NCI-H2227 treated with DMSO at 0.1 percent for 48 hours (cell line): ENCODE measurements around the gene PRR5L.

Source experiments
- DNase-seq: peaks from one replicate; lab custom pipeline; 2025; lab: John Stamatoyannopoulos, UW

The PRR5L gene

DNA sequence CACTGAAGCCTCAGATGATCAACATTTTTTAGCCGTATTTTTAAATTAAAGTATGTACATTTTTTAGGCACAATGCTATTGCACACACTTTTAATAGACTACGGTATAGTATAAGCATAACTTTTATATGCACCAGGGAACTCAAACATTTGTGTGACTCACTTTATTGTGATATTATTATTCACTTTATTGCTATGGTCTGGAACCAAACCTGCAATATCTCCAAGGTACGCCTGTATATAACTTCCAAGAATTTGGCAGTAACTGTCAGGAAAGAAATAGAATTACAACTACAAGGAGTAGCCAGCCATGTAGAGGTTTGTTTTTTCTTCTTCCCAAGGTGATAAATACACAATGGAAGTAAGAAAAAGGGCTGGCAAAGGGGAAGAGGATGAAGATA lies 62.3 kb downstream of the PRR5L start:
- DNase-seq: no peak

DNA sequence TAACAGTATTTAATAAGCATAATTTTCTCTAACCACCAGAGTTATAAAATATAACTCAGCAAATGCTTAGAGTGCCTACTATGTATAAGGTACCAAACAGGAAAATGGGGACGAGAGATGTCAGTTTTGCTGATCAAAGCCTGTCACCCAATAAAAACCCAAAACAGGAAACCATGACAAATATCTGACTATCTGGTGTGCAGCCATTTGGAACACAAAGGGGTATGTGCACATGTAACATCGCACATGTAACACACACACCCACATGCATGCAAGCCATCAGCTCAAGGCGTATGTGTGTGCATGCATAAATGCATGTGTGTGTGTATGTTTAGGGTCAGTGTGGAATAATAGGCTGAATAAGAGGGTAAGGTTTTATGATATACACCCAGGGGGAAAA lies 64.2 kb downstream of the PRR5L start:
- no peak for DNase-seq

DNA sequence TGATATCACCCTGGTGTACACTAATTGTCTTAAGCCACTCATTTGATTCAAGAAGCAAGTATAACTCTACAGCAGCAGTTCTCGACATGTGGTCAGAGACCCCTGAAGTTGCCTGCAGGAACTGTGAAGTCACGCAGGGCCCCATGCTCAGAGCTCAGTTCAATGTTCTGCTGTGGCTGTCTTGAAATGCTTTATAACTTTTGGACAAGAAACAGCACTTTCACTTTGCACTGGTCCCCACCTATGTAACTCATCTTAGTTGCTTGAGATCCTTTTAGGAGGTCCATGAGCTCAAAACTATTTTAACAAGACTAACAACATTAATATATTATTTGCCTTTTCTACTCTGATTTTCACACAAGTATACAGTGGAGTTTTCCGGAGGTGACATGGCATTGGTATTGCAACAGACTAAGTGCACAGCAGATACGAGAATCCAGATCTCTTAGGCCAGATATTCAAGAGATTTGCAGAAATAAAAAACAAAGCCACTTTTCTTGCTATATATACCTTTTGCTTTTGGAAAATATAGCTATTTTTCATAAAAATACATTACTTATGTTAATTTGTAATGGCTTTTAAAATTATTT lies 64.8 kb downstream of the PRR5L start:
- no peak for DNase-seq

DNA sequence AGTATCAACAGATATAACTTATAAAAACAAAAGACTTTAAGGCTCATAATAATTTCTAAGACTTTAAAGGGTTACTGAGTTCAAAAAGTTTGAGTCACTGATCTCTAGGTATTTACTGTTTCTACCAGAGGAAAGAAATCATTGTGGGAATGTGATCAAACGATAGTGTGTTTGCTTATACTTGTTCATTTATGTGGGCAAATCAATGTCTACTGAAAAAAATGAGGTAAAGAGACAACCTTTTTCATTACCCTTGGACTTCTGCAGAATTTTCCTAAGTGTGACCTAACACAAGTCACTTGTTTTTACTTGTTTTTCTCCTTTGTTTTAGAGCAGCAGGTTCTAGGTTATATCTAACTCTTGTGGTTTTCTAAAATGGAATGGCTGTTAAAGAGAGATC lies 65.4 kb downstream of the PRR5L start:
- DNase-seq: no peak

DNA sequence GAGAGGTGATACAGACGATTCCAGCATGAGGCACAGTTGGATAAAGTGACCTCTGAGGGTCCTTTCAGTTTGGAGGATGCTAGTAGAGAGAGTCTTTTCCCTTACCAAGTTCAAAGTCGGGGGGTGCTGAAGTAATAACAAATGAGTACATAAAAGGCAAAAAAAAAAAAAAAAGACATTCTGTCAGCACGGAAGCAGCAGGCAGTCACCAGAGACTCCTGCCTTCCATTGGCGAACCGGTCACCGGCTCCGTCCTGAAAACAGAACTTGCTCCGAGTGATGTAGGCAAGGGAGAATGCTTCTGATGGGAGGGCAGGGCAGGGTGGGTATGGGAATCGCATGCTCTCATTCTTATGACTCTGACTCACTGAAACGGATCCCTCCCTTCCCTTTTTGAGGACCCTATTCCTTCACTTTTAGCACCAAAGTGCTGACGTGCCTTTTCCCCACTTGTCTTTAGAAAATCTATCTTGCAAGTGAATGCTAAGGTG lies 65.9 kb downstream of the PRR5L start:
- no peak for DNase-seq

DNA sequence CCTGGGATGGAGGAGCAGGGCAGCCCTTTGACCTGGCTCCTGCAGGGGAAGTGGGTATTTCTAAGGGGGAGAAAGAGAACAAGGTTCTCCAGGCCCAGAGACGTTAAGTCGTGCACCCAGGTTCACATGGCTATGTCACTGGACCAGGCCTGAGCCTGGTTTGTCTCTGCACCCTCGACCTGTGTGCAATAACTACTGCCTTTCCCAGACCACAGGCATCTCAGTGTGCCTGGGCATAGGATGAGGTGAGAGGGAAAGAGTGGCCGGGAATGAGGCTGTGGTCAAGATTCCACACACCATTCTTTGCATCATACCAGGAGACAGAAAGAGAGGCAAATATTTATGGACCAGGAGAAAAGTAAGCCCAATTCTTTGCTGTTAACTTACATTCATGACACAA lies 66.8 kb downstream of the PRR5L start:
- DNase-seq: no peak

DNA sequence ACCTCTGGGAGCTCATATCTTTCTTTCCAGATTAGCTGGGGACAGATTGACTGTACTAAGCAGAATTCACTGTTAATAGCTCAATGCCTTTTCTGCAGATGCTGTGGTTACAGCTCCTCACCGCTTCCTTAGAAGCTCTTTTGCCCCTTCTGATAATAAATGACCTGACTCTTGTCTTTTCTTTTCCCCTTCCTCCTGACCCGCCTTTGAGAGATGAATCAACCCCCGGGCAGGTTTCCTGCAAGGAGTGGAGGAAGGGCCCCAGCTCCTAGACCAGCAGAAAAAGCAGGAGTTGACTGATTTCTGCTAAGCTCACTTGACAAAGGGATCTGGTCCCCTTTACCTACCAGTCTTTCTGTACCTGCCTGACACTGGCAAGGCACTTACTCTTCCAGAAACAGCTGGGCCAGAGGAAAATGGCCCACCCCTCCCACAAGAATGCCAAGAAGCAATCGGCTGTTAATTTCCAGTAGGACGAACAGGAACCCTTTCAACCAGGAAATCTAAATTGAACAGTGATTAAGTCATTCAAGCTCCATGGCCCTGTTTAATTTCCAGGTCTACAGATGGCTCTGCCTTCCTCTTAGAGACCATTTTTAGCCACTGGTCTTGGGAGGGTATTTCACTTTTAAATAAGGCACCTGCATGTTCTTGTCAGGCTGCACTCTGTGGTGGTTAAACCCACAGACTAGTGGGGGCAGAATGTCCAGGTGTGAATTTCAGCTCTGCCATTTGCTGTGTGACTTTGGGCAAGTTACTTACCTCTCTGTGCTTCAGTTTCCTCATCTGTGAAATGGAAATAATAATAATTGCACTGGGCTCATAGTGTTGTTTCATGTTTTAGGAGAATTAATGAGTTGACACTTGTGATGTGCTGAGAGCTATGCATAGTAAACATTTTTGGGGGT lies 67.5 kb downstream of the PRR5L start:
- no peak for DNase-seq

DNA sequence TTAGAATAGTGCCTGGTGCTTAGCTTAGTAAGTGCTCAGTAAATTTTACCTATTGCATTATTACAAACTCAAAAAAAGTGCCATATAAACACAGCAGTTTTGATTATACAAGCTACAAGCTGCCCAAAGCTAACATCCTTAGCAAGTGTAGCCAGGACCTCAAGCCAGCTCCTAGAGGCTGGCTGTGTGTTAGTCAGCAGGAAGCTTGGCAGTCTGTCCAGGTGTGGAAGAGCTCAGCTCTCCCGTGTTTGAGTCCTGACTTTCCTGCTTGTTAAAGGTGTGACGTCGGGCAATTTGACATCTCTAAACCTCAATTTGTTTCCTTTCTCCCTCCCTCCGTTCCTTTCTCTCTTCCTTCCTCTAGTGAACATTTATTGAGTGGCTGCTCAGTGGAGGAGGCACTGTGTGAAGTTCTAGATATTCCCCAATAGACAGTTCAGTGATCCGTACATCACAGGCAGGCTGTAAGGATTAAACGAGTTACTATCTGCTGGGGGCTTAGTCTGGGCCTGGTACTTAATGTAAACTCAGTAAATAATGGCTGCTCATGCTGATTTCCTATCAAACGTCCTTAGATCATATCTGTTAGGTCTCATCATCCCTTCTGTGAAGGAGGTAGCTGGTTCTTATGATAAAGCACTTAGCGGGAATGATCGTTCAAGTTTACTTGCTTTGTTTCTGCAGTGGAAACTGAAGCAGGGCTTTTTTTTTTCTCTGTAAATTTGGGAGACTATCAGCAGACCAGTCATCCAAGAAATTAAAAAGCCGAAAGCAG lies 68.7 kb downstream of the PRR5L start:
- no peak for DNase-seq

DNA sequence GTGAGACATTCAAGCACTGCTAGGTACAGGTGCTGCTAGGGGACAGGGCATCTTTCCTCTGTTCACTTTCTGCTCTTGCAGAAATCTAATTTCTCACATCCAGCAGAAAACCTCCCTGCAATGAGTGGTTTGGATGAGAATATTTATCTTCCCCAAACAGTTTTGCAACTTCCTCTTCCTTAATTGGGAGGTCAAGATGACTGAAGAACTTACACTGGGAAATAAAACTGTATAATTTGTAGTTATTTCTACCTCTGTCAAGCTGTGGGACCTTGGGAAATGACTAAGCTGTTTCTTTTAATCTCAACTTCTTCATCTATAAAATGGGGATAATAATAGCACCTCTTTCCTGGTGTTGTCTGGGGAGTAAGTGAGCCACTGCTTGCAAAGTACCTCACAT lies 69.8 kb downstream of the PRR5L start:
- DNase-seq: no peak

DNA sequence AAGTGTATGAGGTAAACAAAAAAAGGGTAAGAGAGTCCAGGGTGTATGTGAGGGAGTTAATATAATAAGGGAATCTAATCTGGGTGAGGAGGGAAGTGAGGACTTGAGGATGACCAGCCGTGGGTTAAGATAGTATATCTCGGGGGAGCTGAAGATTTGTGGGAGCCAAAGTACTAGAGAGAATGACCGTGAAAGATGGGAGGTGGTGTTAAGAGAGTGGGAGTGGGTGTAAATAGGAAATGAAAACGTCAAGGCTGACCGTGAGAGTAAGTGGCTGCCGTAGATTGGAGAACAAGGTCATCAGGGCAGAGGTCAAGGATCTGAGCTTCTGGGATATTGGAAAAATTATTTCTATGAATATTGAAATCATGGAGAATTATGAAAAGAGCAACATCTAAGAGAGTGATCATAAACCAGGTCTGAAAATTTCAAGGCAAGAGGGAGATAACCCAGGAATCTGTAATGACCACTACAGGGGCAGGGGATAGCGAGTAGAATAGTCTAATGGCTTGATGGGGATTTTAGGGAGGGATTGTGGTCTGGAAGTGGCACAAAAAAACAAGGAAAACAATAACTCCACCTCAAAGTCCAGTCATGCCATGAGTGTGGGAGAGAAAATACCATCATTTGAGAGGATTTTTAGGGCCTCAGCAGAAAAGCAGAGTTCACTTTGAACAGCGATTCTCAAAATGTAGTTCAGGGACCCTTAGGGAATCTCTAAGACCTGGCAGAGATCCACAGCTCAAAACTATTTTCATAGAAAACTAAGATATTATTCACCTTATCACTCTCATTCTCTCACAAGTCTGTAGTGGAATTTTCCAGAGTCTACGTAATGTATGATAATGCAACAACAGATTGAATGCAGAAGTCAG lies 72.0 kb downstream of the PRR5L start:
- no peak for DNase-seq

DNA sequence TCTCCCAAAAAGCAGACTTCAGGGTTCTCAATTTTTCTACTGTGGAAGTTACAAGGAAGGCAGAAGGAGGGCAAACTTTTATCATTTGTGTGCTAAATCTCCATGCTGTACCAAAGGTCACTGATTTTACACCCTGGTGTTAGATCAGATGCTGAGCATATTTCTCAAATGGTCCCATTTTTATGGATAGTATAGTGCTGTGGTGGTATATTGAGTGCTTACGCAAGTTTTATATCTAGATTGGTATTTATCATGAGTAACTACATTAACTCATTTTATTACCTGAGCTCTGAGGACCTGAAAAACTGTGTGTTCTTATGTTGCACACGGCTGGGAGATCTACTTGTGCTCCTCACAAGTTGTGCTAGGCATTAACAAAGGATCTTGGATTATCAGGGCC lies 75.1 kb downstream of the PRR5L start:
- DNase-seq: no peak

DNA sequence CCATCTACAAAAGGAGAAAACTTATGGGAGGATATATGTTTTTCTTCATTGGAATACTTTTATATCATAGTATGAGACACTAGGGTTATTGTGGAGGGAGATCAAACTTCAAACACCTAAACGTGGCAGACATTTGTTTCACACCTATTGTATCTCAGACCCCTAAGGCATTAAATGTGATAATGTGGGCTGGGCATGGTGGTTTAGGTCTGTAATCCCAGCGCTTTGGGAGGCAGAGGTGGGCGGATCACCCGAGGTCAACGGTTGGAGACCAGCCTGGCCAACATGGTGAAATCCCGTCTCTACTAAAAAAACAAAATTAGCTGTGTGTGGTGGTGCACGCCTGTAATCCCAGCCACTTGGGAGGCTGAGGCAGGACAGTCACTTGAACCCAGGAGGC lies 75.5 kb downstream of the PRR5L start:
- no peak for DNase-seq

DNA sequence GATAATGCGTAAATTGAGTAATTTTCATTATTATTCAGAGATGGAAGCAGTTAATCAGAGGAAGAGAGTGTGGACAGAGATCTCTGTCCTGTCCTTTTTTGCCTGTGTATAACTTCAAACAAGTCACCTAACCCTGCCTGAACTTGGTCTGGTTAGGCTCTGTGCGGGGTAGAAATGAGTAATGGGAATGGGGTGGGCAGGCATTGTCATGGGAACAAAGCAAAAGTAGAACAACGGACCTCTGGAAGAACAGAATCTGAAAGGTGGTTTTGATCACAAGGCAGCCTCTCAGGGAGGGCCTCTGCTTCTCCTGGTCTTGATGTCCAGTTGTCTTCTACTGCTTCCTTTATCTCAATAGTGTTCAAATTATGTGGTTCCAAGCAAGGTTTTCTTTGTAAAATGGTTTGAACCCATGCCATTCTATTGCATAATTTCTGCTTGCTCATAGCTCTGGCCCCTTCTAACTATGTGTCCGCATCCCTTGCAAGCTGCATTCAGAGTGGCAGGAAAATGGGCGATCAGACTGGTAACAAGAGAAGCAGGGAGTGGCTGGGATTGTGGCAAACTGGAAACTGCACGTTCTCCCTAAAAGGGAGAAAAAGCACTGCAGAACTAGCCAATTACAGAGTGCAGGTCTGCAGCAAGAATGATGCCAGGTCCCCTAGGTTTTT lies 76.1 kb downstream of the PRR5L start:
- DNase-seq: no peak

DNA sequence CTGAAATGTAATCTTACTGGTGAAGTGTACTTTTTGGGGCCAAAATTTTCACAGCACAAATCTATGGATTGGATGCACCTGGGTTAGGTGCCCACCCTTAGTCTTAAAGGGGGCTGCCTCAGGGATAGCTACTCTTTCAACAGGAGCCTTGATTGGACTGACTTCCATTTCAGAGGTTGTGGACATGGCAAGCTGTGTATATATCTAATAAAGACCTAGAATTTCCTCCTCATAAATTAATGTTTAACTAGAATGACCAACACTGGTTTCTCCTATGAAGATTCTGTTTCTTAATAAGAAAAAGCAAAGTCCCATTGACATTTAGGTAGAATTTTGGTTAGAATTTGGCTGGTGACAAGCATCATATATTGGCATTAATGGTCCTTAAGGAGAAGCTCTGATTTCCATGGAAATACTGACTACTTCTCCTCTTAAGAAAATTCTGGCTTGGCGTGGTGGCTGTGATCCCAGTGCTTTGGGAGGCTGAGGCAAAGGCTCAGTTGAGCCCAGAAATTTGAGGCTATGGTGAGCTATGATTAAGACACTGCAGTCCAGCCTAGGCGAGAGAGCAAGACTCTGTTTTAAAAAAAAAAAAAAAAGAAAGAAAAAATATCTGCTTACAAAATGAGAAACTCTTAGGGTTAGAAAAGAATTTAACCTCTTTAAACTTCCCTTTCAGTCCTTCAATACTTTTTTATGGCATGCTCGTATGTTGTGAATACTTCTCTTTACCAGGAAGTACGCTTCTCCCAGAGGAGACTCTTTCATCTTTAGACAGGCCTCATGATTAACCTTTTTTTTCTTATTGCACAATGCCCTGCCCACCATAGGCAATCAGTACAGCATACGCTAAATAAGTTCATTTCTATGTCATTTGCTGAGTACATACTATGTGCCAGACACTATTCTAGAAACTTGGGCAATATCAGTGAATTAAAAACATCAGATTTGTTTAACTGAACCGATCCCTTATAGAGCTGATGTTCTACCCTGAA lies 77.2 kb downstream of the PRR5L start:
- DNase-seq: no peak

DNA sequence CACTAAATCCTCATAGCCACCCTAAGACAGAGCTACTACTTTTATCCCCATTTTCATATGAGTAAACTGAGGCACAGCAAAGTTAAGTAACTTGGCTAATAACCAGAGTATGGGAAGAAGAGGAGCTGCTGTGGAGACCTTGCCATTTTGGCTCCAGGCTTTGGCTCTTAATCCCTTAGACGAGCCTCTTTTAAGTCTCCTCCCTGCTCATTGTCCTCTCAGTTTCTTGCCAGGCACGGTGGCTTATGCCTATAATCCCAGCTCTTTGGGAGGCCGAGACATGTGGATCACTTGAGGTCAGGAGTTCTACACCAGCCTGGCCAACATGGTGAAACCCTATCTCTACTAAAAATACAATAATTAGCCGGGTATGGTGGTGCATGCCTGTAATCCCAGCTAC lies 78.6 kb downstream of the PRR5L start:
- DNase-seq: no peak

DNA sequence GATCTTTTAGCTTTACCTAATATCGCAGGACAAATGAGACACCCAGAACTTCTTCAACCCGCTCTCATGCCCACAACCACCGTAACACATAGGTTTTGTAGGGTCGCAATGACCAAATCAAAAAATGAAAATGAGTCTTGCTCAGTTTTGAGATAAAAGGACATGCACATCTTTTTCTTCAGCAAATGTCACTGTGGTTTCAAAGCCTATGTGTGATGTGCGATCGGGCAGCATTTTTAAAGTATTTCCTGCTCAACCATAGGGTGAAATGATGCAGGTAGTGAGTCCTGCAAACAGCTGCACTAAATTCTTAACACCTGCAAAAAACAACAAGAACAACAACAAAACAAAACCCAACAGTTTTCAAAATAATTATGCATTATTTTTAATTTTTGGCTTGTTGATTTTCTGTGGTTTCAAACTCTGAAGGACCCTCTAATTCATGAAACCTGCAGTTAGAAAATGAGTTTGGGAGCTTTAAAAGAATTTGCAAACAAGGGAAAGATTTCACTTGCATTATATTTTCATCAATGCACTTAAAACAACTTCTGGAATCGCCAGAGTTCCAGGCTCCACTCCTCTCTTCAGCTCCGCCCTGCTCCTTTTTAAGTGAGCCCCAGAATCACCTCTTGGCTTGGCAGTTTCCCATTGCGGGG lies 79.4 kb downstream of the PRR5L start:
- DNase-seq: no peak

DNA sequence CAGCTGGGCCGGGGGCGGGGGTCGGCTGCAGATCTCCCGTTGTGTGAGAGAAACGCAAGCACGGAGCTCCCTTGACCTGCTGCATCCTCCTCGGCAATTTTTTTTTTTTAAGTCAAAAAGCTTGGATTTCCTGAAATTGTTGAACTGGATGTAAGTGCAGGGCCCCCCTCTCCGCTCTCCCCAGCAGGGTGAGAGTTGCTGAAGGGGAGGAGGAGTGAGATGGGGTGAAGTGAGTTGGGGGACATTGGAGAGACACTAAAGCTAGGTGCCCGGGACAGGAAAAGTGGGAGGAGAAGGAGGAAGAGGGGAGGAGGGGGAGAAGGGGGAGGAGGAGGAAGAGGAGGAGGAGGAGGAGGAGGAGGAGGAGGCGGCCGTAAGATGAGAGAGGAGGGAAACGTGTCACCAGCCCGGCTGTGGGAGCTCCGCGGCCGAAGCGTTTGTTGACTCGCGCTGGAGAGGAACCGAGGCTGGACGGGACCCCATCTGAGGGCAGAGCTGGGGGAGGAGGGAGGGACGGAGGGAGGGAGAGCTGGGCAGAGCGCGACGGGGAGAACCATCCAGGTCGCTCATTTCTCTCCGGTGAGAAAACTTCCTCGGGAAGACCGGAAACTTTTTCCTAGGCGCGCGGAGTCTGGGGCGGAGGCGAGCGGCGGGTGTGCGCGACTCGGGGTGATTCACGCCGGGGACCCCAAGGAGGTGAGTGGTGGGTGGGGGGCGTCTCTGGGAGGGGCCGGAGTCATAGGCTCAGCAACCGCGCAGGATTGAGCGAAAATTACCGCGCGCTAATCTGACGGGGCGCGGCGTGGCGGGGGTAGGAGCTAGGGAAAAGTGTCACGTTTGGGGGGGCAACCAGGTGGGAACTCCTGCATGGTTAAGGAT lies 80.2 kb downstream of the PRR5L start:
- no peak for DNase-seq
